OCI-LY1 (cell line): ENCODE results near the gene EIF3K.

Source experiments
- CTCF ChIP-seq: fragments of 200-600 bp; sonication (generic), shearing (Covaris generic); IDR thresholded peaks from 2 replicates; pipeline ENCODE4 v1.5.1; 2017; ENCODE audit warnings: mild to moderate bottlenecking, antibody characterized with exemption, low read length, moderate library complexity, mixed read lengths
- EZH2 ChIP-seq: fragments of 200-600 bp; sonication (generic), shearing (Covaris generic); IDR thresholded peaks from 2 replicates; pipeline ENCODE4 v1.8.0; 2017; ENCODE audit warnings: borderline replicate concordance, mixed run types, mild to moderate bottlenecking, antibody characterized with exemption, low read length, moderate library complexity, mixed read lengths

GRCh38 chr19:38647368-38647965 lies 28.5 kb downstream of the EIF3K start, which contains the start of gene ACTN4:
- no peak for TF ChIP-seq CTCF
- no peak for TF ChIP-seq EZH2
